ENCODE results near the gene SMPD4.
"Not testable (repeated sequence)": the region's sequence is repeated elsewhere in the genome, so short reads cannot be mapped to it uniquely, and the experiment has no call there.

DNA sequence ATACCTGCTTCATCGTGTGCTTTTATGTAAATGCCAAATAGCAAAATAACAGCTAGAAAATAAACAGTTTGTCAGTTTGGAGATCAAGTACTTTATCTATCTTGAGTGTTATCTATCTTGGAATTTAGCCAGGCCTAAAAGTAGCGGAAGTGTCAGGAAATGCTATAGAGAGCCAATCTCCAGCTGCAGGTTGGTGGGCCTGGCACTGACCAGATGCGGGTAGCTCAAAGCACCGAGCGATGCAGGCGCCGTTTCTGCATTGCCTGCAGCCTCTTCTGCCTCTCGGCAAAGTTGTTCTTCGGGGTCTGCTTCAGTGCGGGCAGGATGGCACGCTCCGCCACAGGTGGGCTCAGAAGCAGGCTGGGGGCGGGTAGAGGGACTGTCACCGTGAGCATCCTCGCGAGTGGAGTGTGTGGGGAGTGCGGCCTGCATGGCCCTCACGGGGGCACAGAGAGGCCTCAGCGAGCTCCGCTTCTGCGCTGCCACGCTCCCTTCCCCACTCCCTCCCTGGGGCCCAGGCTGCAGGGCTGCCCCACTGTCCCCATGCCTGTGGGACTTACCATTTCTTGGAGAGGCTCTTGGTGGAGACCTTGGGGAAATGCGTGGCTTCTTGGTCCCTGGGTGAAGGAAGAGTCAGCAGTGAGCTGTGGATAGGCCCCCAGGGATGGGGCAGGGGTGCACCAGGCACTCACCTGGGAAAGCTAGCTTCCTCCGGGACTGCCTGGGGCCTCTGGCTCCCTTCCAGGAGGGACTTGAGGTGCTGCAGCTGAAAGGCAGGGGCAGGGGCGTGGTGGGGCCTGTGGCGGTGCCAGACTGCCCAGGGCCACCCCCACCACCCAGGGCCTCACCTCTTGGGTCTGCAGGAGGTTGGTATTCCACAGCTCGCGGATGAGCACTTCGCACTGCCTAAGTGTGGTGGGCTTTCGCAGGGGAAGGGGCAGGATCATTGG lies 41.8 kb downstream of the SMPD4 start:
- TF ChIP-seq, protein P1, sequence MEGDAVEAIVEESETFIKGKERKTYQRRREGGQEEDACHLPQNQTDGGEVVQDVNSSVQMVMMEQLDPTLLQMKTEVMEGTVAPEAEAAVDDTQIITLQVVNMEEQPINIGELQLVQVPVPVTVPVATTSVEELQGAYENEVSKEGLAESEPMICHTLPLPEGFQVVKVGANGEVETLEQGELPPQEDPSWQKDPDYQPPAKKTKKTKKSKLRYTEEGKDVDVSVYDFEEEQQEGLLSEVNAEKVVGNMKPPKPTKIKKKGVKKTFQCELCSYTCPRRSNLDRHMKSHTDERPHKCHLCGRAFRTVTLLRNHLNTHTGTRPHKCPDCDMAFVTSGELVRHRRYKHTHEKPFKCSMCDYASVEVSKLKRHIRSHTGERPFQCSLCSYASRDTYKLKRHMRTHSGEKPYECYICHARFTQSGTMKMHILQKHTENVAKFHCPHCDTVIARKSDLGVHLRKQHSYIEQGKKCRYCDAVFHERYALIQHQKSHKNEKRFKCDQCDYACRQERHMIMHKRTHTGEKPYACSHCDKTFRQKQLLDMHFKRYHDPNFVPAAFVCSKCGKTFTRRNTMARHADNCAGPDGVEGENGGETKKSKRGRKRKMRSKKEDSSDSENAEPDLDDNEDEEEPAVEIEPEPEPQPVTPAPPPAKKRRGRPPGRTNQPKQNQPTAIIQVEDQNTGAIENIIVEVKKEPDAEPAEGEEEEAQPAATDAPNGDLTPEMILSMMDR (IDR thresholded peaks at IDR 0.05; ENCODE audit: low read depth, low read length), result not testable (repeated sequence)
- TF ChIP-seq EZH2phosphoT487 (IDR thresholded peaks at IDR 0.05; ENCODE audit: low read depth), result not testable (repeated sequence)
